DND-41 (cell line): Measurements from ENCODE around the gene DHX32.

Source experiments
- ATAC-seq: fragments of 200-7000 bp; cut with Tn5 transposase; 3 replicates; pipeline ENCODE4 v1.9.1; 2021; ENCODE audit warnings: low read depth; ENCODE audit not compliant: insufficient read depth
- DNase-seq: peaks from one replicate; pipeline ENCODE4 v3.0.0-alpha.2; 2020
- H2AFZ ChIP-seq: 2 replicates; pipeline ENCODE4 v1.6.0; 2012; ENCODE audit warnings: low read depth, low read length
- H3K27ac ChIP-seq: 2 replicates; pipeline ENCODE4 v1.5.1; 2012; ENCODE audit warnings: low read length, inconsistent platforms
- H3K27me3 ChIP-seq: fragments of 200-600 bp; sonication (generic); 2 replicates; pipeline ENCODE4 v1.6.0; 2012; ENCODE audit warnings: low read length, mild to moderate bottlenecking, inconsistent platforms; ENCODE audit not compliant: insufficient read depth, poor library complexity
- H3K36me3 ChIP-seq: 2 replicates; pipeline ENCODE4 v1.5.1; 2012; ENCODE audit warnings: low read length, inconsistent platforms; ENCODE audit not compliant: insufficient read depth
- H3K4me1 ChIP-seq: 2 replicates; pipeline ENCODE4 v1.5.1; 2012; ENCODE audit warnings: mild to moderate bottlenecking, low read length; ENCODE audit not compliant: insufficient read depth
- H3K4me2 ChIP-seq: 2 replicates; pipeline ENCODE4 v1.6.0; 2012; ENCODE audit warnings: mild to moderate bottlenecking, moderate library complexity, low read length, inconsistent platforms; ENCODE audit not compliant: insufficient read depth
- H3K4me3 ChIP-seq, 2 experiments: fragments of 200-600 bp in 1 of 2; shearing (Covaris generic) in 1 of 2; 2 replicates each; pipeline ENCODE4 v1.5.1; 2012 to 2016; ENCODE audit warnings: inconsistent platforms in 2 of 2, low read length in 2 of 2, mild to moderate bottlenecking in 2 of 2, low read depth in 1 of 2, moderate library complexity in 1 of 2
- H3K79me2 ChIP-seq: 2 replicates; pipeline ENCODE4 v1.6.0; 2012; ENCODE audit warnings: low read length, inconsistent platforms; ENCODE audit not compliant: insufficient read depth
- H3K9ac ChIP-seq: 2 replicates; pipeline ENCODE4 v1.6.0; 2012; ENCODE audit warnings: low read depth, mild to moderate bottlenecking, inconsistent platforms, low read length, moderate library complexity
- H3K9me3 ChIP-seq: 2 replicates; pipeline ENCODE4 v1.5.1; 2012; ENCODE audit warnings: low read length, moderate library complexity, mild to moderate bottlenecking, inconsistent platforms; ENCODE audit not compliant: insufficient read depth, severe bottlenecking
- H4K20me1 ChIP-seq: 2 replicates; pipeline ENCODE4 v1.6.0; 2012; ENCODE audit warnings: low read length; ENCODE audit not compliant: insufficient read depth
- CTCF ChIP-seq: IDR thresholded peaks from 2 replicates; pipeline ENCODE4 v1.5.1; 2012; ENCODE audit warnings: borderline replicate concordance, low read length, moderate library complexity, mild to moderate bottlenecking; ENCODE audit not compliant: poor library complexity, severe bottlenecking; ENCODE audit errors: extremely low read depth
- EZH2 ChIP-seq: IDR thresholded peaks from 3 replicates; pipeline ENCODE4 v1.6.1; 2012; ENCODE audit warnings: borderline replicate concordance, low read depth, mild to moderate bottlenecking, moderate library complexity, low read length, inconsistent platforms; ENCODE audit not compliant: severe bottlenecking

Gene DHX32

GRCh38 chr10:125816548-125816947, 64.5 kb downstream of the DHX32 start:
- Histone ChIP-seq H3K9ac (no peak overlapping the region), H3K27ac (no peak overlapping the region)
- DNase-seq: no peak

GRCh38 chr10:125815764-125816163, 65.3 kb downstream of the DHX32 start:
- no peak overlapping the region for H3K4me2 ChIP-seq

More at GRCh38 chr10:125816548-125816947, 64.5 kb downstream of the DHX32 start:
- no peaks in the 10 kb centered on the region; the same call in 1 of the 2 replicates for H4K20me1 ChIP-seq
- no peak for ATAC-seq
- H3K9me3 ChIP-seq: no peaks in the 10 kb centered on the region
- H3K36me3 ChIP-seq: peaks cover 24% of the 10 kb centered on the region; the same call in 1 of the 2 replicates
- no peak overlapping the region for H3K4me3 ChIP-seq
- H3K27me3 ChIP-seq: no peaks in the 10 kb centered on the region
- TF ChIP-seq EZH2: no peak
- no peak for TF ChIP-seq CTCF
- no peak overlapping the region for H2AFZ ChIP-seq
- H3K4me2 ChIP-seq: no peak overlapping the region
- peaks cover 5% of the 10 kb centered on the region; the same call in 1 of the 2 replicates for H3K79me2 ChIP-seq
- H3K4me1 ChIP-seq: peaks cover 10% of the 10 kb centered on the region

GRCh38 chr10:125812128-125812750, 68.9 kb downstream of the DHX32 start:
- Histone ChIP-seq H3K4me1 (no peaks in the 10 kb centered on the region), H3K79me2 (no peaks in the 10 kb centered on the region), H2AFZ (no peak overlapping the region), H3K4me2 (no peak overlapping the region), H4K20me1 (no peaks in the 10 kb centered on the region), H3K36me3 (peaks cover 50% of the 10 kb centered on the region; the same call in 1 of the 2 replicates), H3K9me3 (no peaks in the 10 kb centered on the region), H3K4me3 (no peak overlapping the region), H3K27me3 (no peaks in the 10 kb centered on the region), H3K9ac (no peak overlapping the region), H3K27ac (no peak overlapping the region)
- ATAC-seq: no peak
- TF ChIP-seq CTCF: no peak
- no peak for TF ChIP-seq EZH2
- no peak for DNase-seq

More at GRCh38 chr10:125815764-125816163, 65.3 kb downstream of the DHX32 start:
- peaks cover 30% of the 10 kb centered on the region; the same call in 1 of the 2 replicates for H3K36me3 ChIP-seq
- H3K4me1 ChIP-seq: peaks cover 3% of the 10 kb centered on the region; the same call in 1 of the 2 replicates
- TF ChIP-seq CTCF (no peak), EZH2 (no peak)
- peaks cover 4% of the 10 kb centered on the region; the same call in 1 of the 2 replicates for H3K79me2 ChIP-seq
- H3K27me3 ChIP-seq: no peaks in the 10 kb centered on the region
- no peak overlapping the region for H2AFZ ChIP-seq
- DNase-seq (no peak), ATAC-seq (no peak)
- no peak overlapping the region for H3K27ac ChIP-seq
- no peak overlapping the region for H3K4me3 ChIP-seq
- H3K9me3 ChIP-seq: no peaks in the 10 kb centered on the region
- H4K20me1 ChIP-seq: no peaks in the 10 kb centered on the region; the same call in 1 of the 2 replicates
- H3K9ac ChIP-seq: no peak overlapping the region
